ENCODE results near the gene STK25.
"Not testable (repeated sequence)": the region's sequence is repeated elsewhere in the genome, so short reads cannot be mapped to it uniquely, and the experiment has no call there.

Gene STK25

GRCh38 chr2:241506793-241507429 lies 1.5 kb downstream of the STK25 start:
- Mint-ChIP-seq H3K27ac (no peak overlapping the region), H3K4me1 (peaks cover 26% of the 10 kb centered on the region)
- CTCF ChIA-PET = no interaction called here

GRCh38 chr2:241506317-241506716 lies 2.1 kb downstream of the STK25 start:
- not testable (repeated sequence) for H3K9me3 Mint-ChIP-seq, H3K36me3 Mint-ChIP-seq, H3K27me3 Mint-ChIP-seq, DNase-seq, H3K27ac Mint-ChIP-seq
- CTCF ChIA-PET = interaction anchor here (0.7 kb wide), 1 partner anchor 249 kb away, joined by 3 read pairs; no protein-coding TSS in a partner anchor
- H3K4me3 Mint-ChIP-seq = peak overlapping the region; percentile 78
- peaks cover 26% of the 10 kb centered on the region for H3K4me1 Mint-ChIP-seq

More at GRCh38 chr2:241506793-241507429, 1.5 kb downstream of the STK25 start:
- Mint-ChIP-seq H3K36me3 (peaks cover 6% of the 10 kb centered on the region), H3K4me3 (peak overlapping the region; percentile 78), H3K9me3 (no peaks in the 10 kb centered on the region), H3K27me3 (peaks cover 13% of the 10 kb centered on the region)
- no peak for DNase-seq

- CTCF ChIA-PET = interaction anchor here (0.7 kb wide), 1 partner anchor 248 kb away, joined by 3 read pairs; no protein-coding TSS in a partner anchor
- no peaks in the 10 kb centered on the region for H3K9me3 Mint-ChIP-seq
These were observed 2.6 kb downstream of the STK25 start for GRCh38 chr2:241505781-241506201.

GRCh38 chr2:241505086-241505780 lies 3.2 kb downstream of the STK25 start:
- DNase-seq = no peak
- Mint-ChIP-seq H3K4me1 (peaks cover 25% of the 10 kb centered on the region), H3K27me3 (no peaks in the 10 kb centered on the region), H3K27ac (peak overlapping the region; percentile 58), H3K4me3 (no peak overlapping the region), H3K36me3 (peaks cover 6% of the 10 kb centered on the region), H3K9me3 (no peaks in the 10 kb centered on the region)
- CTCF ChIA-PET = no interaction called here

More at GRCh38 chr2:241505781-241506201, 2.6 kb downstream of the STK25 start:
- DNase-seq = no peak
- peaks cover 3% of the 10 kb centered on the region for H3K27me3 Mint-ChIP-seq
- H3K27ac Mint-ChIP-seq = no peak overlapping the region
- no peak overlapping the region for H3K4me3 Mint-ChIP-seq
- H3K4me1 Mint-ChIP-seq = peaks cover 26% of the 10 kb centered on the region
- peaks cover 6% of the 10 kb centered on the region for H3K36me3 Mint-ChIP-seq

DNA sequence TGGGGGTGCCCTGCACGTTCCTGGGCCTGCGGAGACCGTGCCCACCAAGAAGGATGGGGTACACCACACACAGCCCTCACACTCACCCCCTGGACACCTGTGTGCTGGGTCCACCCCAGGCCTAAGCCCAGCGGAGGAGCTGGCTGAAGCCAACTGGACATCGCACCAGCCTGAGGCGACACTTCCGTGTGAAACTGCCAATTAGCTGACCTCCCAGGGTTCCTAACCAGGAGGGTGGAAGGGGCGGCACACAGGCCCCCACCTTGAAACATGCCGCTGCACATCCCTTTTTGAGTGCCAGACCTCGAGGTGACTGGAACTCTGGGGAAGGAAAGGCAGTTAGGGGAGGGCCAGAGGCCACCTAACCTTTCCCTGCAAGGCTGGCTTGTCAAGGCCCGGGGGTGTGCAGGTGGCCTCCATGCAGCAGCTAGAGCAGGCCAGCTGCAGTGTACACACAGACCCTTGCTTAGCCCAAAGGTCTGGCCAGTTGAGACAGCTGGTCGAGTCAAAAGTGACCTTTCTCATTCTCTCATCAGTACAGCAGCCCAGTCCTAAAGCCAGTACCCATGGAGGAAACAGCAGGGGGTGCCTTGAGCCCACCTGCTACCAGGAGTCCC lies 4.5 kb downstream of the STK25 start:
- Mint-ChIP-seq H3K36me3 (peaks cover 6% of the 10 kb centered on the region), H3K27ac (no peak overlapping the region), H3K4me1 (peaks cover 14% of the 10 kb centered on the region), H3K27me3 (no peaks in the 10 kb centered on the region), H3K9me3 (no peaks in the 10 kb centered on the region), H3K4me3 (no peak overlapping the region)
- no peak for DNase-seq
- CTCF ChIA-PET = no interaction called here

DNA sequence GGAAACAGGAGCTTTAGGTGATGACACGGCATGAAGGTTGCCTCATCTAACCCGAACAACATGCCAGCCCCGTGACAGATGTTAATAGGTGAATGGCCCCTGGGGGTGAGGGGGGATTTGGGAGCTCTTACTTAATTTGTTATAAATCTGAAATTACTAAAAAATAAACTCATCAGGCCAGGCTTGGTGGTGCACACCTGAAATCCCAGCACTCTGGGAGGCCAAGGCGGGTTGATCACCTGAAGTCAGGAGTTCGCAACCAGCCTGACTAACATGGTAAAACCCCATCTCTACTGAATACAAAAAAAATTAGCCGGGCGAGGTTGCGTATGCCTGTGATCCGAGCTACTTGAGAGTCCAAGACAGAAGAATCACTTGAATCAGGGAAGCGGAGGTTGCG lies 6.1 kb downstream of the STK25 start:
- no peaks in the 10 kb centered on the region for H3K27me3 Mint-ChIP-seq
- no peak for DNase-seq
- H3K4me3 Mint-ChIP-seq = no peak overlapping the region
- CTCF ChIA-PET = no interaction called here
- H3K27ac Mint-ChIP-seq = no peak overlapping the region
- H3K9me3 Mint-ChIP-seq = no peaks in the 10 kb centered on the region
- peaks cover 7% of the 10 kb centered on the region for H3K36me3 Mint-ChIP-seq
- H3K4me1 Mint-ChIP-seq = peaks cover 11% of the 10 kb centered on the region

DNA sequence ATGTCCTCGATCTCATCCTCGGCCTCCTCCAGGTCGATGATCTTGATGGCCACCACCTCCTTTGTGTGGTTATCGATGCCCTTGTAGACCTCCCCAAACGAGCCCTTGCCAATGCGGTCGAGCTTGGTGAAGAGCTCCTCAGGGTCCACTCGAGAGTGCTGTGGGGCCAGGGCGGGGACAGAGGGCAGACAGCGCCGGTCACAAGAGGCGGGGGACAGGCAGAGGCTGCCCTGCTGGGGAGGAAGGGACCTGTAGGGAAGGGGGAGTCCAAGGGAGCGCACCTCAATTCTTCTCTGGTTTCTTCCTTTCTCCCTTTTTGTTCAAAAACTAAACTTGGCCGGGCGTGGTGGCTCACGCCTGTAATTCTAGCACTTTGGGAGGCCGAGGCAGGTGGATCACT lies 6.8 kb downstream of the STK25 start:
- Mint-ChIP-seq H3K36me3 (peaks cover 6% of the 10 kb centered on the region), H3K4me3 (no peak overlapping the region), H3K27me3 (no peaks in the 10 kb centered on the region), H3K27ac (no peak overlapping the region), H3K4me1 (peaks cover 4% of the 10 kb centered on the region), H3K9me3 (no peaks in the 10 kb centered on the region)
- no peak for DNase-seq
- CTCF ChIA-PET = no interaction called here

- Mint-ChIP-seq H3K27ac (no peak overlapping the region), H3K27me3 (no peaks in the 10 kb centered on the region), H3K36me3 (peaks cover 6% of the 10 kb centered on the region), H3K4me1 (peaks cover under 1% of the 10 kb centered on the region), H3K4me3 (no peak overlapping the region), H3K9me3 (no peaks in the 10 kb centered on the region)
- no peak for DNase-seq
- CTCF ChIA-PET = no interaction called here
These were observed 7.3 kb downstream of the STK25 start for GRCh38 chr2:241501099-241501541.

DNA sequence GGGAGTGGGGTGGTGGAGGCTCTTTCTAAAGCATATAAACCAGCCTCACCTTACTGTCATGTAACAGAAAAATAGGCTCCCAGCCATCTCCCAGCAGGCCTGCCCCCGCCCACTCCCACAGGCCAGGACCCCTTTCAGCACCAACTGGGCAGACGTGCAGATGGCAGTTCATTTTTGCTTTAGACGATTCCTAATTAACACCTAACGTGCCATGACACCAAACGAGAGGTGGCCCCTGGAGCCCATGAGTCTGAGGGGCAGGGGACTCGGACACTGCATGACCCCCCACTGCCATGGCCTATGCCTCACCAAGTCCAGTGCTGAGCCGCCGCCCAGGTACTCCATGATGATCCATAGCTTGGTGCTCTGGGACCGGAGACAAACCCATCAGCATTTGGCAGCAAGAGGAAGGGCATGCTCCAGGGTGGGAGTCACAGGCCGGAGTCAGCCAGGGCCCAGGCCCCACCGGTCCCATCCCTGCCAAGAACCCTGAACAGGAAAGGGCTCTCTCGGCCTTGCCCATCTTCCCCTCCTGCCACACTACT lies 7.9 kb downstream of the STK25 start:
- CTCF ChIA-PET = no interaction called here
- H3K36me3 Mint-ChIP-seq = peaks cover 6% of the 10 kb centered on the region

DNA sequence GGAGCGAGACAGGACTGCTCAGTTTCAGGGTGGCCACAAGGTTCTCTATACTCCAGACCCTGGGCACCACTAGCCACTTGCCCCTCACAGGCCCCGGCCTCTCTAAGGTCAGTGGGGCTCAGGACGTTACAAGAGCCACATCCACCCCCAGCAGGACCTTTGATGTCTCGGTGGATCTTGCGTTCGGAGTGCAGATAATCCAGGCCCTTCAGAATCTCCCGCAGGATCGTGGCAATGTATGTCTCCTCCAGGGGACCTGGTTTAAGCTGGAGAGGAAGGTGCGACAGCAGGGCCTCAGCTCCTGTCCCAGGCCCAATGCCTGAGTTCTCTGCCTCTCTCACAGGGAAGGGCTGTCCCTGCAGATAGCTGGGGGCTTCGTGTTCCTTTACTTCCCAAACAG lies 8.4 kb downstream of the STK25 start:
- no peak overlapping the region for H3K4me3 Mint-ChIP-seq
- DNase-seq = no peak
- H3K9me3 Mint-ChIP-seq = no peaks in the 10 kb centered on the region
- no peaks in the 10 kb centered on the region for H3K4me1 Mint-ChIP-seq
- no peak overlapping the region for H3K27ac Mint-ChIP-seq
- H3K27me3 Mint-ChIP-seq = no peaks in the 10 kb centered on the region
- peaks cover 6% of the 10 kb centered on the region for H3K36me3 Mint-ChIP-seq
- CTCF ChIA-PET = no interaction called here

More for the DNA sequence above, 7.9 kb downstream of the STK25 start:
- Mint-ChIP-seq H3K4me3 (no peak overlapping the region), H3K4me1 (no peaks in the 10 kb centered on the region), H3K27me3 (no peaks in the 10 kb centered on the region), H3K27ac (no peak overlapping the region), H3K9me3 (no peaks in the 10 kb centered on the region)
- DNase-seq = no peak

DNA sequence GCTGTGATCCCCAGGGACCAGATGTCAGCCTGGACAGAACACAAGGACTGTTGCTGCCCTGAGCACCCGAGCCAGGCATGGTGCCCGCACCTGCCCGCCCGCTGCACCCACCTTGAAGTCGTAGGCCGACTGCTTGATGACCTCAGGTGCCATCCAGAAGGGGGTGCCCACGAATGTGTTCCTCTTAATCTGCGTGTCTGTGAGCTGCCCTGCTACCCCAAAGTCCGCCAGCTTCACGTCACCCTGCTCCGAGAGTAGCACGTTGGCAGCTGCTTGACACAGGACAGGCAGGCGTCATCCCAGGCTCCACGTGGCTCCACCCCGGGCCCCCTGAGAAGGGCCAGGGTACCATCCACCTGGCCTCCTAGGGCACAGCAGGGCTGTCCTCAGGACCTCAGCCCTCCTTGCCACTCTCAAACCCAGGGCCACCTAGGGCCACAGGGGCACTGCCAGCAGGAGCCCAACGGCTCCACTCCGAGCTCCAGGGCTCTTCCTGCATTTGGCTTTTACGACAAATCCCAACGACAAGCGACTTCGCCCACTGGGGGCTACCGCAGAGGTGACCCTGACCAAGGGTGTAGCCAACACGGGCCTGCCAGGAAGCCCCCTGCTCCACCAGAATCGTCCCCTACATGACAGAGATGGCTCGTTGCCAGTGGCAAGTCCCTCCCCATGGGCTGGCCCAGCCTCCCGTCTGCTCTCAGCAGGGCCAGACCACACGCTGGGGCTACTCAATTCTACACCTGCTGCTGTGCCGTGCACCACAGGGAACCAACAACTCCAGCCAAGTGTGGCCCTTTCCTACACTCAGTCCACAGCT lies 9.0 kb downstream of the STK25 start:
- CTCF ChIA-PET = no interaction called here
- Mint-ChIP-seq H3K27me3 (no peaks in the 10 kb centered on the region), H3K4me1 (no peaks in the 10 kb centered on the region), H3K27ac (no peak overlapping the region), H3K36me3 (peaks cover 8% of the 10 kb centered on the region), H3K4me3 (no peak overlapping the region), H3K9me3 (no peaks in the 10 kb centered on the region)
- DNase-seq = no peak

GRCh38 chr2:241498115-241499070 lies 10.0 kb downstream of the STK25 start:
- peaks cover 8% of the 10 kb centered on the region for H3K36me3 Mint-ChIP-seq
- DNase-seq = no peak
- H3K27ac Mint-ChIP-seq = no peak overlapping the region
- no peaks in the 10 kb centered on the region for H3K4me1 Mint-ChIP-seq
- H3K4me3 Mint-ChIP-seq = no peak overlapping the region
- no peaks in the 10 kb centered on the region for H3K27me3 Mint-ChIP-seq
- no peaks in the 10 kb centered on the region for H3K9me3 Mint-ChIP-seq
- CTCF ChIA-PET = no interaction called here
